ENCODE measurements around the gene PPIL4.

DNA sequence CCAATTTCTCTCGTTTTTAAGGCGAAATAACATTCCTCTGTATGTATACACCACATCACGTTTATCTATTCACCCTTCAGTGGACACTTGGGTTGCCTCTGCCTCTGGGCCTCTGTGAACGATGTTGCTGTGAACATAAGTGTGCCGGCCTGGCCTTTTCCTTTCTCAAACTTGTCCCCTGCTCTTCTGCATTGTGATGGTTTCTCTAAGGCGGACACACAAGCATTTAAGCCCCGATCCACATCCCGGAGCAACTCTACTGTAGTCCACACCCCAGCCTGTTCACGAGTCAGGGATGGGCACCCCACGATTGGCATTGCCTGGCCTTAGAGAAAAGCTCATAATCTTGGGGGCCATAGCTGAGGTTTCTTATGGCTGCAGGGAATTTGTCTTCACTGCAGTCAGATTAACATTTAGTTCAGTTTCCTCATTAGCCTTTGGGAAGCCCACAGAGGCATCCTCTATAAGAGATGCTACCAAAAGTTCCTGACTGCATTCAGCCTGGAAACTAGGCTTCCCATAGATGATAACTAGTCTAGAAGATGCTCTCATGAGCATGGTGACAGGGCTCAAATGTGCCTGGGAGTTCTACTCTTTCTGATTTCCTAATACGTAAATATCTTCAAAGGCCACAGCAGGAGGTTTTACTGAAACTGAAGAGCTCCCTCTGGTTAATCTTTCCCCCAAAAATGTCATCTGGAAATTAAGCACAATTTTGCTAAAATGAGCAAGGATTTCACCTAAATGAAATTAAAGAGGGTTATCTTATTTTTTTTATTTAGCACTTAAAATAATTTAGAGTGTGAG is 61.8 kb downstream of the PPIL4 start:
- TF ChIP-seq CTCF (IDR thresholded peaks at IDR 0.05; ENCODE audit: low read depth, low read length) (no peak), EZH2phosphoT487 (IDR thresholded peaks at IDR 0.05; ENCODE audit: low read depth) (no peak)

Data from OCI-LY3 (cell line).